ENCODE data around the gene IRGM.

Gene IRGM

GRCh38 chr5:150895431-150896428 is 49.4 kb downstream of the IRGM start:
- TF ChIP-seq CTCF (IDR thresholded peaks at IDR 0.05; ENCODE audit: low read depth, low read length, missing control alignments) = no peak
- in situ Hi-C loops (cut with HindIII; ENCODE audit: low sequenced_read_pairs) = no loop called here
- H3K4me3 ChIP-seq (ENCODE audit: low read depth, low read length) = no peak overlapping the region
- no peak for DNase-seq (ENCODE audit: low read depth)

Measured in astrocyte of the cerebellum (primary cell).